Caco-2 (cell line): Measurements from ENCODE around the gene COA6. TPM values are rescaled to one million over a fixed set of nuclear protein-coding genes. Genes with fewer than 3 reads are reported as not detected.

Experiments used
- BruUV-seq: library from RNA; stranded (reverse); fragments of 400-500 nt; replicated peaks from 2 replicates; lab custom pipeline; 2021; lab: Mats Ljungman, UMichigan
- CTCF ChIA-PET: fragments of 300-600 bp; sonication (Branson Sonifier 250); formaldehyde crosslinking; loops from one replicate; lab custom pipeline; 2022; ENCODE audit warnings: antibody characterized with exemption; lab: Charles Lee
- POLR2A ChIA-PET: fragments of 300-600 bp; sonication (Branson Sonifier 250); formaldehyde crosslinking; loops from one replicate; lab custom pipeline; 2022; ENCODE audit warnings: antibody characterized with exemption; lab: Charles Lee
- DNase-seq, 2 experiments: peaks; one replicate each; pipeline versions ENCODE4 v3.0.0 to v3.0.0-alpha.2; 2020 to 2022
- H3K27me3 ChIP-seq: replicated peaks from 2 replicates; pipeline ENCODE4 v1.6.0; 2011; ENCODE audit warnings: low read length; ENCODE audit not compliant: control insufficient read depth, insufficient read depth
- H3K36me3 ChIP-seq: 2 replicates; pipeline ENCODE4 v1.5.1; 2011; ENCODE audit warnings: low read length; ENCODE audit not compliant: control insufficient read depth, insufficient read depth
- H3K4me1 ChIP-seq: fragments of 250-450 bp; sonication (Bioruptor Pico); 2 replicates; pipeline ENCODE4 v1.5.1; 2020; ENCODE audit warnings: mild to moderate bottlenecking
- H3K4me3 ChIP-seq: 2 replicates; pipeline ENCODE4 v1.5.1; 2011; ENCODE audit warnings: low read depth, mild to moderate bottlenecking, control low read depth, low read length
- H3K9me3 ChIP-seq: fragments of 250-450 bp; sonication (Bioruptor Pico); 2 replicates; pipeline ENCODE4 v1.5.1; 2020; ENCODE audit warnings: mild to moderate bottlenecking, moderate library complexity
- H3K27ac Mint-ChIP-seq: one replicate; pipeline ENCODE4 v1.8.0; 2022; ENCODE audit warnings: mixed read lengths; ENCODE audit not compliant: unreplicated experiment
- H3K27me3 Mint-ChIP-seq: one replicate; pipeline ENCODE4 v1.8.0; 2022; ENCODE audit warnings: mixed read lengths; ENCODE audit not compliant: insufficient read depth, unreplicated experiment
- H3K36me3 Mint-ChIP-seq: one replicate; pipeline ENCODE4 v1.8.0; 2022; ENCODE audit warnings: mild to moderate bottlenecking, mixed read lengths; ENCODE audit not compliant: insufficient read depth, unreplicated experiment
- H3K4me1 Mint-ChIP-seq: one replicate; pipeline ENCODE4 v1.8.0; 2022; ENCODE audit warnings: low read depth, mixed read lengths; ENCODE audit not compliant: unreplicated experiment
- H3K4me3 Mint-ChIP-seq: one replicate; pipeline ENCODE4 v1.8.0; 2022; ENCODE audit warnings: mild to moderate bottlenecking, moderate library complexity, mixed read lengths; ENCODE audit not compliant: unreplicated experiment
- H3K9me3 Mint-ChIP-seq: one replicate; pipeline ENCODE4 v1.8.0; 2022; ENCODE audit warnings: mixed read lengths; ENCODE audit not compliant: unreplicated experiment
- intact Hi-C: fragments of 100-400 bp; cut with micrococcal nuclease; formaldehyde crosslinking; loops from one replicate; pipeline ENCODE4 v1.10.0; 2022; ENCODE audit not compliant: unreplicated experiment
- total RNA-seq: library from RNA; stranded (reverse); gene quantifications from 2 replicates; pipeline ENCODE4 v1.2.3, GENCODE V29; 2022
- TF ChIP-seq, protein P1 (sequence below), 2 experiments: fragments of 200-600 bp in 1 of 2; IDR thresholded peaks; 1 replicate in 1 of 2; 2 replicates in 1 of 2; pipeline versions ENCODE4 v1.5.1 to v1.8.0; 2011 to 2022; ENCODE audit warnings: antibody characterized with exemption in 1 of 2, control low read depth in 1 of 2, inconsistent platforms in 1 of 2, low read depth in 1 of 2, low read length in 1 of 2, mild to moderate bottlenecking in 1 of 2, moderate library complexity in 1 of 2; ENCODE audit not compliant: insufficient read depth in 1 of 2, severe bottlenecking in 1 of 2, unreplicated experiment in 1 of 2

Gene COA6
- total RNA-seq, 1 experiment from 2014 or later, result 41.0 TPM

DNA sequence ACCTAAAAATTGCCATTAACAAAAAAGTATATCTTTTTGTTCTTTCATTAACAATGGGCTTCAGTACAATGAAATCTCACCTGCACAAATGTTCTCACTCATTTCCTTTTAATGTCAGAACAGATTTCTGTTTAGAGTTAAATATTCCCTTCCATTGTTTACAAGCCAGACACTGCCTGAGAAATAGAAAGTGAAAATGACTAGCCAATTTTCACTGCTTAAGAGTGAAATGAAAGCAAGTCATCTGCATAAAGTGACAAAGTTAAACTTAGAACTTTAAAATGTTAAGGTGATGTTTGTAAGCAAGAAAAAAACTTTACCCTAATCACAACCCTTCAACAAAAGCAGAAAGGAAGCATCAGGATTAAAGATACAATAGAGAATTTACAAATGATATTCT lies 27.5 kb downstream of the COA6 start:
- BruUV-seq, result no TSS peak
- H3K9me3 ChIP-seq, result no peaks in the 10 kb centered on the region
- no peaks in the 10 kb centered on the region for H3K4me1 Mint-ChIP-seq
- peaks cover 15% of the 10 kb centered on the region for H3K36me3 Mint-ChIP-seq
- H3K27me3 ChIP-seq, result no peaks in the 10 kb centered on the region
- intact Hi-C loops, result no loop called here
- H3K4me1 ChIP-seq, result no peaks in the 10 kb centered on the region
- H3K27ac Mint-ChIP-seq, result no peak overlapping the region
- ChIA-PET POLR2A (no interaction called here), CTCF (no interaction called here)
- H3K9me3 Mint-ChIP-seq, result no peaks in the 10 kb centered on the region
- DNase-seq, result no peak
- H3K36me3 ChIP-seq, result no peaks in the 10 kb centered on the region
- no peak overlapping the region for H3K4me3 ChIP-seq
- no peak overlapping the region for H3K4me3 Mint-ChIP-seq
- H3K27me3 Mint-ChIP-seq, result no peaks in the 10 kb centered on the region
- TF ChIP-seq, protein P1, sequence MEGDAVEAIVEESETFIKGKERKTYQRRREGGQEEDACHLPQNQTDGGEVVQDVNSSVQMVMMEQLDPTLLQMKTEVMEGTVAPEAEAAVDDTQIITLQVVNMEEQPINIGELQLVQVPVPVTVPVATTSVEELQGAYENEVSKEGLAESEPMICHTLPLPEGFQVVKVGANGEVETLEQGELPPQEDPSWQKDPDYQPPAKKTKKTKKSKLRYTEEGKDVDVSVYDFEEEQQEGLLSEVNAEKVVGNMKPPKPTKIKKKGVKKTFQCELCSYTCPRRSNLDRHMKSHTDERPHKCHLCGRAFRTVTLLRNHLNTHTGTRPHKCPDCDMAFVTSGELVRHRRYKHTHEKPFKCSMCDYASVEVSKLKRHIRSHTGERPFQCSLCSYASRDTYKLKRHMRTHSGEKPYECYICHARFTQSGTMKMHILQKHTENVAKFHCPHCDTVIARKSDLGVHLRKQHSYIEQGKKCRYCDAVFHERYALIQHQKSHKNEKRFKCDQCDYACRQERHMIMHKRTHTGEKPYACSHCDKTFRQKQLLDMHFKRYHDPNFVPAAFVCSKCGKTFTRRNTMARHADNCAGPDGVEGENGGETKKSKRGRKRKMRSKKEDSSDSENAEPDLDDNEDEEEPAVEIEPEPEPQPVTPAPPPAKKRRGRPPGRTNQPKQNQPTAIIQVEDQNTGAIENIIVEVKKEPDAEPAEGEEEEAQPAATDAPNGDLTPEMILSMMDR (IDR thresholded peaks at IDR 0.05; ENCODE audit: insufficient read depth in 1 of 2, low read depth in 1 of 2, low read length in 1 of 2, severe bottlenecking in 1 of 2, unreplicated experiment in 1 of 2), result no peak

GRCh38 chr1:234401658-234402057 lies 28.4 kb downstream of the COA6 start:
- H3K36me3 Mint-ChIP-seq, result peaks cover 14% of the 10 kb centered on the region
- TF ChIP-seq, protein P1 (IDR thresholded peaks at IDR 0.05; ENCODE audit: insufficient read depth in 1 of 2, low read depth in 1 of 2, low read length in 1 of 2, severe bottlenecking in 1 of 2, unreplicated experiment in 1 of 2), result no peak
- H3K4me3 Mint-ChIP-seq, result no peak overlapping the region
- no peaks in the 10 kb centered on the region for H3K27me3 ChIP-seq
- ChIA-PET CTCF (no interaction called here), POLR2A (no interaction called here)
- no peaks in the 10 kb centered on the region for H3K27me3 Mint-ChIP-seq
- H3K4me1 ChIP-seq, result no peaks in the 10 kb centered on the region
- BruUV-seq, result no TSS peak
- no peaks in the 10 kb centered on the region for H3K9me3 Mint-ChIP-seq
- DNase-seq, result no peak
- H3K36me3 ChIP-seq, result no peaks in the 10 kb centered on the region
- intact Hi-C loops, result no loop called here
- no peak overlapping the region for H3K4me3 ChIP-seq
- H3K4me1 Mint-ChIP-seq, result no peaks in the 10 kb centered on the region
- no peaks in the 10 kb centered on the region for H3K9me3 ChIP-seq
- H3K27ac Mint-ChIP-seq, result no peak overlapping the region

GRCh38 chr1:234402939-234403338 lies 29.7 kb downstream of the COA6 start:
- ChIA-PET POLR2A (no interaction called here), CTCF (no interaction called here)
- Histone ChIP-seq H3K4me1 (no peaks in the 10 kb centered on the region), H3K9me3 (no peaks in the 10 kb centered on the region), H3K4me3 (no peak overlapping the region), H3K27me3 (no peaks in the 10 kb centered on the region), H3K36me3 (peaks cover 2% of the 10 kb centered on the region; the same call in 1 of the 2 replicates)
- BruUV-seq, result no TSS peak
- Mint-ChIP-seq H3K4me3 (no peak overlapping the region), H3K27me3 (no peaks in the 10 kb centered on the region), H3K27ac (no peak overlapping the region), H3K4me1 (no peaks in the 10 kb centered on the region), H3K36me3 (peaks cover 9% of the 10 kb centered on the region), H3K9me3 (no peaks in the 10 kb centered on the region)
- no peak for DNase-seq
- TF ChIP-seq, protein P1 (IDR thresholded peaks at IDR 0.05; ENCODE audit: insufficient read depth in 1 of 2, low read depth in 1 of 2, low read length in 1 of 2, severe bottlenecking in 1 of 2, unreplicated experiment in 1 of 2), result no peak
- intact Hi-C loops, result no loop called here
